Stimulated activated CD4-positive, alpha-beta T cell treated with anti-CD3 and anti-CD28 coated beads, Interleukin-12 subunit alpha, Interleukin-12 subunit beta, amount 100 ng/mL, for 24 hours (primary cell): ENCODE measurements around the gene PALS1.
"Not testable (repeated sequence)": the region's sequence is repeated elsewhere in the genome, so short reads cannot be mapped to it uniquely, and the experiment has no call there.

Experiments
- DNase-seq, 2 experiments: peaks; one replicate each; pipeline ENCODE4 v3.0.0-alpha.2; 2020; ENCODE audit warnings: low read depth in 2 of 2

The PALS1 gene

GRCh38 chr14:67257906-67258305 is 16.7 kb downstream of the PALS1 start:
- no peak for DNase-seq

GRCh38 chr14:67260965-67261364 is 19.7 kb downstream of the PALS1 start:
- DNase-seq, result no peak

- no peak for DNase-seq
Measured at GRCh38 chr14:67263499-67264149, 22.4 kb downstream of the PALS1 start.

- DNase-seq, result no peak
Measured at GRCh38 chr14:67265131-67265530, 23.9 kb downstream of the PALS1 start.

- DNase-seq, result no peak
Measured at GRCh38 chr14:67267576-67268328, 26.5 kb downstream of the PALS1 start.

GRCh38 chr14:67268426-67269150 is 27.4 kb downstream of the PALS1 start:
- no peak for DNase-seq

GRCh38 chr14:67269298-67270060 is 28.2 kb downstream of the PALS1 start:
- DNase-seq, result no peak

- DNase-seq, result no peak
Measured at GRCh38 chr14:67270145-67270753, 29.0 kb downstream of the PALS1 start.

GRCh38 chr14:67270933-67271332 is 29.7 kb downstream of the PALS1 start:
- DNase-seq, result no peak

GRCh38 chr14:67273281-67273680 is 32.0 kb downstream of the PALS1 start:
- not testable (repeated sequence) for DNase-seq

GRCh38 chr14:67276131-67276530 is 34.9 kb downstream of the PALS1 start:
- DNase-seq, result no peak

GRCh38 chr14:67280506-67280905 is 39.3 kb downstream of the PALS1 start:
- DNase-seq, result no peak

- DNase-seq, result no peak
Measured at GRCh38 chr14:67285876-67286452, 44.7 kb downstream of the PALS1 start.
